ENCODE data around the gene NMNAT3.

The NMNAT3 gene

DNA sequence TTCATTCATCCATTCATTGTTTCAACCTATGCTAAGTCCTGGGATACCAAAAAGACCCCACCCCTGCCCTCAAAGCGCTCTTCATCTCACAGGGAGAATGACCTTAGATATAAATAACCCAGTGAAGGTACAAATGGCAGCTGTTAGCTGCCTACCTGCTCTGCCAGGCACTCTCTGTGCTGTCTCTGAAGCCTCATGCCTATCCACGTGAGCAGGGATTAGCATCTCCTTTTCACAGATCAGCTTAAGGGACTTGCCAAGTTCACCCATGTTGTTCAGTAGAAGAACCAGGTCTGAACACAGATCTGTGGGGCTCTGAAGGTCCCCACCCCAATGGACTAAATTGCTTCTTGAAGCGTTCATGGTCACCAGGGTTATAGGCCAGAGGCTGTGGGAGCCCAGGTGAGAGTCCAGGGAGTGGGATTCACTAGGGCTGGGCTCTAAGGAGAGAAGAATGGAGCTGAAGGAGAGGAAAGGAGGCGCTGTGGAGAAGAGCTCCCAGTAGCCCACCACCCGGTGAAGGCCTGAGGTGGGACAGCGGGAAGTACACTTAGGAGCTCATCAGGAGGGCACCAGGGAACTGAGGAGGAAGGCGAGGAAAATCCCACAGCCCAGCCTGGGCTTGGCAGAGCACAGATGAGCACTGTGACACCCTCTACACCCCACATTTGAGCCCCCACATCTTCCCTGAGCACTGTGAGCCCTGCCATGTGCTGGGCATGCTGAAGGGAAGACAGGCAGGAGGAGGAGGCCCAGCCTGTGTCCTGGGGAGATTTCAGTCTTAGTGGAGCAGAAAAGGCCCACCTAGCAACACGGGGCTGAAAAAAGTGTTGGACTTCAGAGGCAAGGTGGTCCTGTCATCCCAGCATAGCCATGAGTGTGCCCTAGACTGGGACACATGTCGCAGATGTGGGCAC is 158.6 kb downstream of the NMNAT3 start:
- DNase-seq: no peak

DNA sequence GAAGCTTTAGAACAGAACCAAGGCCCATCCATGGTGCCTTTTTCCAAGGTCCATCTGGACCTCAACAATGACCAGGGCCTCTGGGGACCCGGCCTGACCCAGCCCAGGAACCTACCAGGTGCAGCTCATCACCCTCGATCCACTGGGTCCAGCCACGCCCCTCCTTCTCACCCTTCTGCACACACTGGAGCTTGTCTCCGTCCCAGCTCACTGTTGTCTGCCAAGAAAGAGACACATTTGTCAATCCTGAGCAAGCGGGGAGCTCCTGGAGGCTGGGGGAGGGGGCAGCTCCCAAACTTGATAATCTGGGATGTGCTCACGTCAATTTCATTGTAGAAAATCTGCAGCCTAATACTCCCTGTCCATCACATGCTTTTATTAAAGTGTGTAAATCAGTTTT is 159.5 kb downstream of the NMNAT3 start:
- DNase-seq: no peak

DNA sequence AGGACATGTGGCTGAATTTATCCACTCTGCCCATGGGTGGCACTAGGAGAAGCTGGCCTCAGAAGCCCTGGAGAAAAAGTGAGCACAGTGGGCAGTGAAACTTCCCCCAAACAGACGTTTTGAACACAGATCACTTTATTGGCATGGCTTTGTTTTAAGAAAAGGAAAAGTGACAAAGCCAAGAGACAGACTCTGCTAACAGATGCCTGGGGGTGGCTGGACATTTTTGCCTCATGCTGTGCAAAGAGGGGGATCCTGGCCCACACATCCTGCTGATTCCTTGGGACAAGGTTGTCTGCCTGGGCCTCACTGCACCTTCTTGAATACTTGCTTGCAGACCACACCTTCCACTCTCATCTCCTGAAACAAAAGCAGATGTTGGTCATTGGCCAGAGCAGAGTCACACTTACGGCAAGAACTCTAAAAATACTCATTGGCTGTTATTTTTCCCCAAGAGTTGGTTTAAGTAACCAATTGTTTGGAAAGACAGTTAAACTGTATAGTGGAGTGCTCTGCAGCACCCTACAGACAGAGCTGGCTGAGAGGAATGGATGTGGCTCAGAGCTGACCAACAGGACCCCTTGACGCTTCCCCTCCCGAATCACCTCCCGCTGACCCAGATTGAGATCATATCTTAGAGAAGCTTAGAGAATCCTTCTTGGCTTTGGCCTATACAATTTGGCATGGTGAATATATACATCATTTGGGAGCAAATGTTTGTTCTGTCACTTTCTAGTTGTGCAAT is 160.3 kb downstream of the NMNAT3 start:
- no peak for DNase-seq

DNA sequence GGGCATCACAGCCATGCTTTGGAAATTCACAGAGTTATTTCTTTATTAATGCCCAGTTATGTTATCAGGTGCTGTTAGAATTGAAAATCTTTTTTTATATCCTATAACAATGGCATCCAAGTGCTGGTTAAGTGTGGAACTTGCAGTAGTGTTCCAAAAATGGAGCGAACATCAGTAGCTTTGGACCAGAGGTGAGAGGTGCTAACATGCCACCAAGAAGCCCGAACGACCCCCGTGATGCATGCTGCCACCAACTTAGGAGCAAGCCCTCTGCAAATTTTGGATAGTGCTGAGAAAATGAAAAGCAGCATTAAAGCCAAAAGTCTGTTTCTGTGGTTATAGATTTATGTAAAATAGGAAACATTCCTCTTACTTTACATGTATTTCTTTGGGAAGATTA is 163.0 kb downstream of the NMNAT3 start:
- DNase-seq: no peak
